Stimulated activated CD4-positive, alpha-beta T cell treated with anti-CD3 and anti-CD28 coated beads, Interleukin-12 subunit alpha, Interleukin-12 subunit beta, amount 100 ng/mL, for 4 hours (primary cell): ENCODE measurements around the gene AMER3.

Experiments used
- DNase-seq: peaks from one replicate; pipeline ENCODE4 v3.0.0-alpha.2; 2020

Gene AMER3

DNA sequence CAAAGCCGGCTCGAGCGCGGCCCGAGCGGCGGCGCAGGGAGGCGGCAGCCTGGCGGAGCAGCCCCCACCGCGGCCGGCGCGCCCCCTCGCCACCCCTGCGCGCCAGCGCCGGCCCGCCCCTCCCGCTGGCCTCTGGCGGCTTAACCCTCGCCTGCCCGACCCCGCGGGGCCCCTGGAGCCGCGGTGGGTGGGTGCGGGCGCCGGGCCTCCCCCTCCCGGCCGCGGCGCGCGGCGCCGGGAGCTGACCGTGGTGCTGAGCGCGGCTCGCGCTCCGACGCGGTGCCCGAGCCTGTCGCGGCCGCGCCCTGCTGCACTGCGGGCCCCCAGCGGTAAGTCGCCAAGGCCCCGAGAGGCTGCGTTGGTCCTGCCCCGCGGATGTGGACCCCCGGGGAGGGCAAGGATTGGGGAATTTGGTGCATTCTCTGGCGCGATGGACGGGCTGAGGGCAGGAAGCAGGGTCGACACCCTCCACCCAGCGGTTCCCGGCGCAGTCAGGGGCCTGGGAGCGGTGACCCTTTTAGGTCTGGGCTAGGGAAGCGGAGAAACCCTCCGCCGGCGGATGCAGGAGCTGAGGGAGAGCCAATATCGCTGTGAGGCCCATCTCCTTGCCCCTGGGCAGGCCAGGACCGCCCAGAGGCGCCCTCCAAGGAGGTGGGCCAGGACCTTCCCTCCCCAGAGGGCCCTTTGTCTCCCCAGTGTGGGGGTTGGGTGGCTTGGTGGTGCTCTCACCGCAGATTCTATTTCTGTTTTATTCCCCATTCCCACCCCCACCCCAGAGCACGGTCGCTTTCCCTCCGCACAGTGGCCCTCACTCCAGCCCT lies 923 bp downstream of the AMER3 start:
- peak; percentile 7 for DNase-seq

DNA sequence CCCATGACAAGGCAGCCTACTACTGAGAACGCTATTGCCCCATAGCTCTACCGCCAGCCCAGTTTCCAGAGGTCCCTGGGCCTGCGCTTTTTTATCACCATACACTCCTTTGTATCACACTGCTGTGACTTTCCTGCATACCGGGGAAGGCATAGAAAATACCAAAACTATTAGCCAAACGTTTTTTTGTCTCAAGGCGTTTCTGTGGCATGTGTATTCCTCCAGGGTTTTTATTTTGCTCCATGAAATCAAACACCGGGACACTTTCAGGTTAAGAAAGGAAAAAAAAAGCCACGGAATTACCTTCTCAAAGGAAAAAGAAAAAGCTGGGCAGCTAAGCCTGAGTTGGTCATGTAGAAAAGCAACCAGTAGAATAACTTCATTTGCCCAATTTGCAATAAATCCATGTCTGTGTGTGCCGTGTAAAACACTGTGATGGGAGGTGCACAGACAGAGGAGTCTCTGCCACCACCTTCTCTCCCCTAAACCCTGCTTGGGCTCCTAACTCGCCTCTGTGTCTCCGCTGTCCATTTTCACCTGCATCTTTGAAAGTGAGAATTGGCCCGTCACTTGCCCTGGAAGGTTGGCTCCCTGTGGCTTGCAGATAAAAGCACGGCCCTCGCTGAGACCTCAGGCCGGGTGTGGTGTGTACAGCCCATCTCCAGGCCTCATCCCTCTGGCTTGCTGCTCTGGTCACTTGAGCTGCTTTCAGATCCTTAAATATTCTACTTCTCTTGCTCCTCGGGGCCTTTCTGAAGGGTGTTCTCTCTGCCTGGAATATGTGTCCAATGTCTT lies 1.7 kb downstream of the AMER3 start:
- DNase-seq = no peak

DNA sequence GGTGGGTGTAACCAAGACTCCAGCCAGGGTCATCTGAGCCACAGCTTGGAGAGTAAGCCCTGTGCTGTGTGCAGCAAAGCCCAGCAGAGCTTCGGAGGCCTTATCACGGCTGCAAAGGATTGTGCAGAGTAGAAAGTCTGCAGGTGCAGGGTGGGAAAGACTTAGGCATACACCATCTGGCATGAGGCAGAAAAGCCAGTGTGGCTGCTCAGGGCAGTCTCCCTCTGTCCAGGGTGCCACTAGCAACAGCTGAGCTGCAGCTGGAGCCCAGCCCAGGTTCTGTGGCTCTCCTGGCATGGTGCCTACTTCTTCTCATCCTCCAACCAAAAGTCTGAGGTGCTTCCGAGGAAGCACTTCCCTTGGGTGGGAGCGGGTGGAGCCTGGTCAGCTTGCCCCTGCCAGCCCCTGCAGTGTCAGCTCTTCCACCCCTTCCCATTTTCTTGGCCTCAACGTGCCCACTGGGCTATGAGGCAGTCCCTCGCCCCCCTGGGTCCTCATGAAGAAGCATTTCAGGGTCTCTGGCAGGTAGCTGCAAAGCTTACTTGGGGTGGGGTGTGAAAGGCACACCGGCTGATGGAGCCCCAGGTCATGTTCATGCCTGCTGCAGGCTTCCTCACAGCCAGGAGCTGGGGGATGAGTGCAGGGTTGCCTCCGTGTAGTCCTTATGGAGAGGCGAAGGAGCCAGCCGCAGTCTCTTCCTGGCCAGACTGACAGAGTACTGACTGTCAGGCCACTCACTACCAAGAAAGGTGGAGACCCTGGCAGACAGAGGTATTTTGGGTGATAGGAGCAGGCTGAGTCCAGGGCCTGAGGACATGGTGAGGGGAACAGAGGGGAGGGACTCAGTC lies 4.8 kb downstream of the AMER3 start:
- no peak for DNase-seq

DNA sequence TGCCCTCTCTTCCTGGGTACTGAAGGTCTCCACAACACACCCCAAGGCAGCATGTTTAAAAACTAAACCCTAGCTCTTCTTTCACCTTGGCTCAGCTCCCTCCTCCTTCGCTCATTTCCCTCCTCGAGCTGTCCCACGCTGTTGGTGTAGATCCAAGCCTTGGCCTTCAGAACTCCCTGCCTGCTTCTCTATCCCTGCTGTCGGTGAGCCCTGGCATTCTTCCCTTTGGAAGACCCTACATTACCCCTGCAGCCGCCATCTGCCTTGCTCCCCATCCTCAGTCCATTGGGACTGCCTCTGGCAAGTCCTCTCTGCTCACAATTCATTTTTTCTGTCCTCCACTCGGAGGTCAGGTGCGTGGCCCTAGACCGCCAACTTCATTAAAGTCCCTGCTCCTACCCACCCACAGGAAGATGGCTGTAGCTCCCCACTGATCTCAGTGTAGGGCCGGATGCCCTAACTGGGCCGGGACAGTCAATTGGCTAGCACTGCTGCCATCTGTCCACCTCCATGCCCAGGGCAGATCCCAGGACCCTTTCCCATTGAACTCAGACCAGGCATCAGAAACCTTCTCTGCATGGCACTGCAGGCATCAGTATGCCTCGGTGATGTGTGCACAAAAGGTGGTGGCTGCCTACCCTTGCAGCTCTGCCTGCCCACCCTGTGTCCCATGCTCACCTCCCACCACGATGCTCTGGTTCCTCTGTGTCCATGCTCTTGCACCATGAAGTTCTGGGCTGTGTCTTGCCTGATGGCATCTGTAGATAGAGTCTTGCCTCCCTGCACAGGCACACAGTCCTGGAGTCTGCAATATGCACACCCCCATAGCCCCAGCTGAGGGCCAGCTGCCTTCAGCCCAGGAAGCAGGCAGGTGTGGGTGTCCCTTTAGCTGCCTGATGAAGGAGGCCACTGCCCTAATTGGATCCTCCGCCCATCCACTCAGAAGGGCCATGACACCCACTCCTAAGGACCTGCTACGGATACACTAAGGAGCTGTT lies 5.7 kb downstream of the AMER3 start:
- DNase-seq = no peak

DNA sequence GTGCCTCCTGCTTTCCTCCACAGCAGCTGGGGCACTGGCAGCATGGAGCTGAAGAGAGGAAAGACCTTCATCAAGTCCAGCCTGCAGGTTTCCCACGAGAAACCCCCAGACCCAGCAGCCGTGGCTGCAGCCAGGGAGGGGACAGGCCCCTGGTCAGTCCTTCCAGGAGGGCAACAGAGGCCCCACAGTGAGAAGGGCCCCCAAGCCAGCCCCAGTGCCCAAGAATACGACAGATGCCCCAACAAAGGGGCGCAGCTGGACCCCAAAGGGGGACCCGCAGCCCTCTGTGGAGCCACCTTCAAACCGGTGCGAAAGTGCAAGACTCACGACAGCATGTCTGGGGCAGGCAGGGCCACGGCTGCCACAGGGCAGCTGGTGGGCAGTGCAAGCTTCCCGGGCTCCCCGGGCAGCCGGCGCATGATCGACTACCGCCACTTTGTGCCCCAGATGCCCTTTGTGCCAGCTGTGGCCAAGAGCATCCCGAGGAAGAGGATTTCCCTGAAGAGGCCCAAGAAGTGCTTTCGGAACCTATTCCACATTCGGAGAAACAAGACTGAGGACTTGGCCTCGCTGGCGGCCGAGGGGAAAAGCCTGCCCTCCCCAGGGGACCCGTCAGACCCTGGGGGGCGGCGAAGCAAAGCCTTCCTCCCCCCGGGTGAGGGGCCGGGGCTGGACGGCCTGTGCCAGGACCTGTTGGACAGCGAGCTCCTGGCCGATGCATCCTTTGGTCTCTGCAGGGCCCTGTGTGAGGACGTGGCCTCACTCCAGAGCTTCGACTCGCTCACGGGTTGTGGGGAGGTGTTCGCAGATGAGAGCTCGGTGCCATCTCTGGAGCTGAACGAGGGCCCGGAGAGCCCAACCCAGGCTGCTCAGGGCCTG lies 6.9 kb downstream of the AMER3 start:
- DNase-seq = no peak

DNA sequence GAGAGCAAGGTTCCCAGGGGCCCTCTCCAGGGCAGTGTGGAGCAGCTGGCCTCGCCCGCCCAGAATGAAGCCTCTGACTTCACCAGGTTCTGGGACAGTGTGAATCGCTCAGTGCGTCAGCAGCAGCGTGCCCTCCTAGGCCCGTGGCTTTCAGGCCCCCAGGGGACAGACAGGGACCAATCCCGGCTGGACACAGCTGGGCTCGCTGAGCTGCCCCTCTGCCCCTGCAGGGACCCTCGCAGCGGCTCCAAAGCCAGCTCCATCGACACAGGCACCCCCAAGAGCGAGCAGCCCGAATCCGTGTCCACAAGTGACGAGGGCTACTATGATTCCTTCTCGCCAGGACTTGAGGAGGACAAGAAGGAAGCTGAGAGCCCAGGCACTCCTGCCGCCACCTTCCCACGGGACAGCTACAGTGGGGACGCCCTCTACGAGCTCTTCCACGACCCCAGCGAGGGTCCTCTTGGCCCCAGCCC lies 7.6 kb downstream of the AMER3 start:
- DNase-seq = no peak

DNA sequence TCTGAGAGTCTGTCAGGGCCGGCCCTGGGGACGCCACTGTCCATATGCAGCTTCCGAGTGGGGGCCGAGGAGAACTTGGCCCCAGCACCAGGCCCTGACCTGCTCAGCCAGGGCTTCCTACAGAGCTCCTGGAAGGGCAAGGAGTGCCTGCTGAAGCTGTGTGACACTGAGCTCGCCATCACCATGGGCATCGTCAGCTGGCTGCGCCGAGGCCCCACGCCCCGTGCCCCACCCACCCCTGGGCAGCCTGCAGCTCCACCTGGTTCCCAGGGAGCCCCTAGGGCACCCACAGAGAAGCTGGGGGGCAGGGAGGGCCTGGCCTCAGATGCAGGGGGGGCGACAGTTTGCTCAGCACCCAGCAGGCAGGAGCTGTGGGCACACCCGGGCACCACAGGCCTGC lies 8.1 kb downstream of the AMER3 start:
- DNase-seq = no peak

DNA sequence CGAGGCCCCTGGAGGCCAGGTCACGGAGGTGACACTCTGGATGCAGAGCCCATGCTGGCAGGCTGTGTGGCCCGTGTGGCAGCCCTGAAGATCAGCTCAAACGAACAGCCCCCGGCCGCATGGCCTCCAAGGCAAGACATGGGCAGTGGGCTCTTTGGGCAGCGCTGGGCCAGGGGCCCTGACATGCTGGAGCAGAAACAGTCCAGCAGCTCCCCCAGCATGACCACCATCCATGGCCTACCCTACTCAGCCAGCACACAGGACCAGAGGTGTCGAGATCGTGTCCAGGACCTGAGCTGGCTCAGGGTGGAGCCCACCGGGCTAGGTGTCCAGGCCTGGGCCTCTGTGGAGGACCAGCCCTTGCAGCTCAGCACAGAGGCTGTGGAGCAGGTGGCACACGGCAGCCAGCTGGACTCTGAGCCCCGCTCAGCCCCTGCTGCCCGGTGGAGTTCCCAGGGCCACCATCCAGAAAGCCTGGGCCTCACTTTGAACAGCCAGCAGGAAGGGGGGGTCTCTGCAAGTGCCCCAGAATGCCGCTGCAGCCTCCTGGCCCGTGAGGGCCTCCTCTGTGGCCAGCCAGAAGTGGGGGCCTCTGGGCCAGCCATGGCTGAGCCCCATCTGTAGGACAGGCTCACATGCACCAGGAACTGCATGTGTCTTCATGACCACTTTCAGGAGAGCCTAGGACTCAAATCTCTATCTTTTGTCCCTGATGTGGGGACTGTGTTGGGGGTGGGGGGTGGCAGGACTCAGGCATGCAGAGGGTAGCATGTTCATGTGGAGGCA lies 8.9 kb downstream of the AMER3 start:
- no peak for DNase-seq

DNA sequence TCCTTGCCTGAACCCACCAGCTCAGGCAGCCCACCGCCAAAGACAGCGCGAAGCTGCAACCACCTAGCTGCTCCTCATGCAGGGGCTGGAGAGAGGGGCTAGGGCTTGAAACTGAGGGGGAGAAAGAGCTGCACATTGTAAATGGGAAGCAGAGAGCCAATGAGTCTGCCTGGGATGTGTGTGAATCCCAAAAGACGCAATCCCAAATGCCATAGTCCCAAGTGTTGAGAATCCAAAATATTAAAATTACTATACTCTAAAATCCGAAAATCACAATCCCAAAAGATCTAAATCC lies 9.4 kb downstream of the AMER3 start:
- DNase-seq = no peak

DNA sequence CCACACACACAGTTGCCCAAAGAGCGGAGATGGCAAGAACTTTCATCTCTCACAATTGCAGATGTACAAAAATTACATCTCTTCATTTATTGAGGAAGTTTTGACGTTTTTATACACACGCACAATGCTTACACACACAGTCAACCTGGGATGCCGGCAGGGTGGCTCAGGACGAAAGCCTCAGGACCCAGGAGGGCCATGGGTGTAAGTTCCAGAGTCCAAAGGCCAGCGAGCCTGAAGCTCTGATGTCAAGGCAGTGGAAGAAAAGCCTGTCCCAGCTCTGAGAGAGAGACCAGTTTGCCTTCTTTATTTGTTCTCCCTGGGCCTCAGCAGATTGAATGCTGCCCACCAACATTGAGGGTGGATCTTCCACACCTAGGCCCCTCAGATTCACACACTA lies 10.1 kb downstream of the AMER3 start:
- DNase-seq = no peak

DNA sequence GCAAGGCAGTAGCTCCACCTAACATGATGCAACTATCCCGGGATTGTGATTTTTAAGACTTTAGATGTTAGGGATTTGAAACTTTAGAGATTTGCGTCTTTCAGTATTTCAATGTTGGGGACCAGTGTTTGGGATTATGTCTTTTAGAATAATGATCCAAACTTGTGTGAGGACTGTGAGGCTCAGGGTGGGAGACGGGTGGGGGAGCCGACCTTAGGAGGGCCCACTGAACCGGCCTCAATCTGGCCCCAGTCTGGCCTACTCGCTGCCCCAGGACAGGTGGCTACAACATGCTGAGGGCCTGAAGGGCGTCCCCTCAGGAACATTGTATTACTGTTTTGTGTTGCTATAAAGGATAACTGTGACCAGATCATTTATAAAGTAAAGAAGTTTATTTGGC lies 10.7 kb downstream of the AMER3 start:
- no peak for DNase-seq

DNA sequence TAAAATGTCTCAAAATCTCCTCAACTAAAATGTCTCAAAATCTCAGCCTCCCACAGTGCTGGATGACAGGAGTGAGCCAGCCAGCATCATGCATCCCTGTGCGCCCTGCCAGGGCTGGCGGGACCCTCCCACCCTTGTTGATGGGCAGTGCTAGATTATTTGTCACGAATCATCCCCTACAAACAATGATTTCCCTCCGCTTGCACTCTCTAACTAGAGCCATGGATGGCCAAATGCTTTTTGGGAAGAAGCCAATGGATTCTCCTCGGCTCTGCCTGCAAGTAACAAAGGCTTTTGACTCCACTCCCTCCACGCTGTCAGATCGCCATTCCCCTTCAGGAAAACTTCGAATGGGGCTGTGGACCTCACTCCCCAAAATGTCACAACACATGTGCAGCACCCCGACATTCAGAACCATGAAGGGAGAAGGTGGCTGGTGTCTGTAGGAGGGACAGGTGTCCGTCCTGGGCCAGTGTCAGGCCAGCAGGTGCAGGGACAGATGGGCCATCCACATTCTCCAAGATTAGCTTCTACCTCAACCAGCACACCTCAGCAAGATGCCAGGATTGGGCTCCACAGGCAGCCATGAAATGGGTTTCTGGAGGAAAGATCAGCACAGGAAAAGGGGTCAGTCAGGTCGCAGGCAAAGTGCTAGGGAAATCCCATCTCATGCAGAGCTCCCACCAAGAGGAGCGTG lies 11.5 kb downstream of the AMER3 start:
- DNase-seq = no peak

DNA sequence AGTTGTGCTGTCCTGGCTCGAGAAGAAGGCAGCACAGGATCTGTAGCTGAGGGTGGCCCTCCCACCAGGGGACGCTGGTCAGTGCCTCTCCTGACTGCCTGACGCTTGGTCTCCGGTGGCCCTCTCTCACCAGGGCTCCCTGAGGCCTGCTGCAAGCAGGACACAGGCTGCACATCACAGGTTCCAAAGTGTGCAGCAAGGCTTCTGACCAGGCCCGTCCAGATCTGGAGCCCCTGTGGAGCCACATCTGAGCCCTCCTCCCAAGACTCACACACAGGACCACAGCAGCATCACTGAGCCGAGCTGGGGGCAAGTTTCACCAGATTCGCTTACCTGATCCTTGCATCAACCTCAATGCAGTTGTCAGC lies 12.1 kb downstream of the AMER3 start:
- DNase-seq = no peak

DNA sequence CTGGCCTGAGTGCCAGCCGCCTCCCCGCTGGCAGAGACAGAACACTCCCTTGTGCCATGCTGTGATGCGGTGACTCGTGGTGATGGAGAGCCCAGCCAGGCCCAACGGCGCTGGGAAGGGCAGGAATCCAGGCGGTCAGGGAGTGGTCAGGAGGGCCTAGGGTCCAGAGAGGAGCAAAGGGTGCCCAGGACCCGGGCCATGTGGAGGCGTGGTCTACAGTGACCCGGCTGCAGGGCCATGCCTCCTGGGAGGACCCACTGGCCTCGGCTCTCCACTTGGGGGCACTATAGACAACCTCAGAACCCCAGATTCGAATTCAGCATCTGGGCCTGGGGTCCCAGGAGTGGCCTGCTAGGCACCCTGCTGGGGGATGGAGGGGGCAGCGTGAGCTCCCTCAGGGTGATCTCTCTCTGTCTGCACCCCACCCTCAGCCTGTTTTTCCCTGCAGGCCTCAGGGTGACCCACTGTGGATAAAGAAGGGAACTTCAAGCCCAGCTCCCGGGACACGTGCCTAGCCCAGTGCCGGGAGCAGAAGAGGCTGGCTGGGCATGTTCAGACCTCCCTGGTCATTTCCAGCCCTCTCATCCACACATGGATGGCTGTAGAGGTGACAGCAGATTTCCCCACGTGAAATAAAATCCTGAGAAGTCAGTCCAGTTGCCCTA lies 13.0 kb downstream of the AMER3 start:
- DNase-seq = no peak

DNA sequence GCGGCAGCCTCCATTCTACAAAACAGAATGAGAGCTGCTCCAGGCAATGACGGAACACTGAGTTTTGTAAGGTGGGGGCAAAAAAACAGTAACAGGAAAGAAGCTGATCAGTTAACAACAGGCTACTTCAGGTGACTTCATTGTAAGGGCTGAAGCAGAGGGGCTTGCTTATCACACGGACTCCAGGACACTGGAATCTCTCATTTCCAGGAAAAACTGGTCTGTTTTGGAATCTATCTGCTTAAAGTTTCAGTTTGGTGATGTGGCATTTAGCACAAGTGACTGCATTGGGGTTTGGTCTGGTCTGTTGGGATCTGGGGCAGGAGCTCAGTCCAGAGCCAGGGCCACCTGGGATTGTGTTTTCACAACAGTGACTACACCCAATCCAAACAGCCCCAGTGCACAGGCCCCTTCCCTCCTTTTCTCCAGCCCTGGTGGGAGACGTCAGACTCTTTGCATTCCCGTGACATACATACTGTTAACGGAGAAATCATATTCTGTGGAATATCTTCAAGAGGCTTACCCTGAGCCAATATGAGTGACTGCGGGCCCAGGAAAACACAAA lies 14.1 kb downstream of the AMER3 start:
- no peak for DNase-seq

DNA sequence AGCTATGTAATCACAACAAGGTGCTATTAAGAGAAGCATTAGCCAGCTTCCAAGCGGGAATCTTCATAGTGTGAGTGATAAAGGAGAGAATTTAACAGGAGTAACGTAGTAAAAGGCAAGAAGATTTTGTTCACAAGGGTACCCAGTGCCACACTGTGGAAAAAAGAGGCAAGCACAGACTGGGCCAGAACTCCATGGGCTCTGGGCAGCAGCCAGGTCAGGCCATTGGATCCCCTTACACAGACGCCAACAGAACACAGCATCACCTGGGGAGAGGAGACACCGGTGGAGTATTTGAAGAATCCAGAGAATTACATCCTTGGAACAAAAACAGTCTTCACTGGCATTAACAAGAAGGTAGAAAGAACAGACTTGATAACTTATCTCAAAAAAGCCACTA lies 21.2 kb downstream of the AMER3 start:
- no peak for DNase-seq

DNA sequence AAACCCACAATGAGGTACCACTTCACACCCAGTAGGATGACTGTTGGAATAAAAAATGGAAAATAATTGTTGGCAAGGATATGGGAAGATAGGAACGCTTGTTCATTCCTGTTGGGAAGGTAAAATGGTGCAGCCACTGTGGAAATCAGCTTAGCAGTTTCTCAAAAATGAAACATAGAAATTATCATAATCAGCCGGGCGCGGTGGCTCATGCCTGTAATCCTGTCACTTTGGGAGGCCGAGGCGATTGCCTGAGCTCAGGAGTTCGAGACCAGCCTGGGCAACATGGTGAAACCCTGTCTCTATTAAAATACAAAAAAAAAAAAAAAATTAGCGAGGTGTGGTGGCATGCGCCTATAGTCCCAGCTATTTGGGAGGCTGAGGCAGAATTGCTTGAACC lies 23.4 kb downstream of the AMER3 start:
- no peak for DNase-seq

DNA sequence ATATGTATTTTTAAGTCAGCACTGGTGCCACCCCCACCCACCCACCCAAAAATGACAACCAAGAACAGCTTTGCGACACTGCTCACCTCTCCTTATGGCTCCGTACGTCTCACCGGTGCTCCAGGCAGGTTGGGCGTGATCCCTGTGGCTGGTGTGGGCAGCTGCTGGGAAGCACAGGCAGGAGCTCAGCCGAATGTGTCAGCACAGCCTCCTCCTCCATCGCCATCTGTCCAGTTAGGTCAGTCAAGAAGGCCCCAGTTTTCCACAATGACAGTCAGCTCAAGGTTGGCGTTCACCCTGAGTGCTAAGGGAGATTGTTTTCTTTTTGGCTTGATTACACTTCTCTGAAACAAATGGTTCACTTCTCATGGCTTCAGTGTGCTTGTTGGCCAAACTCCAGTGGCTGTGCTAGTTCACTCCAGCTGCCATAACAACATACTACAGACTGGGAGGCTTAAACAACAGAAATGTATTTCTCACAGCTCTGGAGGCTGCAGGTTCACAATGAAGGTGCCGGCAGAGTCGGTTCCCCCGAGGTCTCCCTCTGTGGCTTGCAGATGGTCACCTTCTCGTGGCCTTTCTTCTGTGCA lies 30.2 kb downstream of the AMER3 start:
- no peak for DNase-seq
